Measurements from ENCODE around the gene GTF3C4. TPM values are rescaled to one million over a fixed set of nuclear protein-coding genes. Genes with fewer than 3 reads are reported as not detected.

GTF3C4 gene
- total and polyA plus RNA-seq, 2 of the 8 experiments (the other 6 are each of a cell fraction or from before 2014, with no cell fraction given) = 6.8 to 39.2 TPM

DNA sequence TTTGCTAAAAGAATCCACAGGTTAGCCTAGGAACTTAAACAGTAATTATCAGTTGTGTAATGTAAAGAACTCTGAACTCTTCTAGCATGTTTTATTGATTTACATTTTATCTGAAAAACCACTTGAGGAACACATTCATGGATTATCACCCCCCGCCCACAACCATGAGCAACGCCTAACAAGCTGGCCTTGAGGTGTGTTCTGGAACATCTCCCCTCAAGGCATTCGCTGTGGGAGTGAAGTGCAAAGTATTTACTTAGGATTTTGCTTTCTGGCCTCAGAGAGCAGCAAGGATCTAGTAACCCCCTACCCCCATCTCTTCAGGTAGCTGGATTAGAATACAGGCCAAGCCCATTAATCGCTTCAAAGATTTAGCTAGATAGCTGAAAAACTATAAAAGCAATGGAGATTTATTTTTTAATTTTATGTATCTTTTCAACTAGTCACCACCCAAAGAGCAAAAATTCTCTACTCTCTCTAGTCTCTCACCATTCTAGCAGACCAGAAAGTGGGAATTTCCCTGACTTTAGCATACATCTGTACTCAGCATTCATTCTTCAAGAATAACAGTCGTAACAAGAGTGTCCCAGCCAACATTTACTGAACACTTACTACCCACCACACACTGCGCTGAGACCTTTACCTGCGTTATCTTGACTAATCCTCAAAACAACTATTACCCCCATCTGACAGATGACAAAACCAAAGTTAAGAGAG is 37.7 kb upstream of the GTF3C4 start:
- DNase-seq (ENCODE audit: low read depth in 1 of 2, low spot score in 2 of 2) = no peak

More for the DNA sequence above, 37.7 kb upstream of the GTF3C4 start:
- H3K23ac ChIP-seq (ENCODE audit: insufficient read length) = no peak overlapping the region
- peaks cover 3% of the 10 kb centered on the region in 2 experiments for H4K20me1 ChIP-seq (replicated peaks in 1 of 2; ENCODE audit: control insufficient read depth in 1 of 2, insufficient read depth in 2 of 2, low read length in 2 of 2)
- no peaks in the 10 kb centered on the region; the same call in 1 of the 2 replicates for H3K79me1 ChIP-seq (ENCODE audit: low read depth, low read length)
- 86% methylated on average over 7 of the region's 7 CpGs; no CpG with 5 or more reads in 1 of the 2 experiments for WGBS, 2 experiments (ENCODE audit: extremely low coverage in 1 of 2, insufficient coverage in 1 of 2, insufficient read length in 1 of 2, insufficient replicate concordance in 2 of 2, low coverage in 1 of 2, low lambda C conversion rate in 2 of 2, missing lambda C conversion rate in 1 of 2)
- H3K79me2 ChIP-seq (ENCODE audit: control insufficient read depth in 1 of 2, insufficient read depth in 2 of 2, low read length in 2 of 2) = no peaks in the 10 kb centered on the region
- no peak overlapping the region for H3K14ac ChIP-seq (ENCODE audit: insufficient read length)
- H3K36me3 ChIP-seq (ENCODE audit: control insufficient read depth in 2 of 4, insufficient read depth in 4 of 4, low read length in 3 of 4) = peaks cover 3 to 21% (median 14%) of the 10 kb centered on the region in 4 experiments; a peak in 7 of 8 replicates
- no peak overlapping the region for H2BK120ac ChIP-seq (replicated peaks; ENCODE audit: low read depth, low read length)
- no peak overlapping the region for H4K91ac ChIP-seq (replicated peaks; ENCODE audit: insufficient read length, low read length)
- no peak overlapping the region for H2BK5ac ChIP-seq (ENCODE audit: low read depth, low read length)
- no peak overlapping the region for H3K9ac ChIP-seq (replicated peaks in 1 of 4; ENCODE audit: extremely low read depth in 1 of 4, low read depth in 3 of 4, low read length in 3 of 4)
- H2AFZ ChIP-seq (ENCODE audit: low read length) = no peak overlapping the region
- ChIA-PET CTCF (ENCODE audit: partially characterized antibody) (interaction anchor here (0.9 to 3.9 kb wide), 2 partner anchors 12 to 270 kb away, joined by 3 to 16 read pairs; no protein-coding TSS in a partner anchor), POLR2A (ENCODE audit: partially characterized antibody) (no interaction called here)
- H4K8ac ChIP-seq (ENCODE audit: extremely low read depth, insufficient read depth, low read length) = no peak overlapping the region
- H3K4me3 ChIP-seq (ENCODE audit: extremely low read depth in 1 of 4, insufficient read depth in 2 of 4, low read depth in 3 of 4, low read length in 4 of 4) = no peak overlapping the region
- H3K4me2 ChIP-seq (ENCODE audit: insufficient read depth in 1 of 2, low read depth in 2 of 2, low read length in 2 of 2) = no peak overlapping the region
- FAIRE-seq = no peak
- H3K4me1 ChIP-seq (replicated peaks in 1 of 4; ENCODE audit: control insufficient read depth in 3 of 4, insufficient read depth in 4 of 4, low read length in 3 of 4) = 0 out of 7 replicates have a peak, but pooled peaks cover 0 to 3% (median 0%) of the 10 kb centered on the region in 4 experiments
- H4K5ac ChIP-seq (ENCODE audit: insufficient read length, low read depth, low read length) = no peak overlapping the region
- no peak overlapping the region for H3K4ac ChIP-seq (replicated peaks; ENCODE audit: insufficient read length, low read depth, low read length)
- TF ChIP-seq SP4 (IDR thresholded peaks at IDR 0.05; ENCODE audit: low read length) (no peak), CBX5 (IDR thresholded peaks at IDR 0.05; ENCODE audit: low read depth, low read length) (no peak), TAF7 (optimal IDR thresholded peaks at IDR 0.05; ENCODE audit: borderline replicate concordance, low read depth, low read length) (no peak), MAFK (IDR thresholded peaks at IDR 0.05; ENCODE audit: low read depth, low read length) (no peak), SRF (IDR thresholded peaks at IDR 0.05; ENCODE audit: low read depth, low read length) (no peak), ASH2L (IDR thresholded peaks at IDR 0.05; ENCODE audit: low read length) (no peak), KDM4A (IDR thresholded peaks at IDR 0.05; ENCODE audit: low read depth, low read length, severe bottlenecking) (no peak), TCF12 (IDR thresholded peaks at IDR 0.05; ENCODE audit: low read depth, low read length) (no peak), TBP (IDR thresholded peaks at IDR 0.05; ENCODE audit: low read depth, low read length) (no peak), TEAD4 (IDR thresholded peaks at IDR 0.05; ENCODE audit: low read depth, low read length) (no peak)
- H3K23me2 ChIP-seq (ENCODE audit: low read depth, low read length) = no peaks in the 10 kb centered on the region
- H2BK15ac ChIP-seq (ENCODE audit: low read length) = no peak overlapping the region
- no peaks in the 10 kb centered on the region for H3K9me3 ChIP-seq (ENCODE audit: insufficient read depth in 2 of 2, low read depth in 1 of 2, low read length in 1 of 2)
- H2AK5ac ChIP-seq (ENCODE audit: low read depth, low read length) = no peak overlapping the region
- H3K56ac ChIP-seq (replicated peaks; ENCODE audit: insufficient read length, low read depth, low read length) = no peak overlapping the region
- H3K27me3 ChIP-seq (replicated peaks in 1 of 4; ENCODE audit: control insufficient read depth in 3 of 4, extremely low read depth in 1 of 4, insufficient read depth in 3 of 4, low read length in 3 of 4) = no peaks in the 10 kb centered on the region
- H2BK20ac ChIP-seq (ENCODE audit: low read length) = no peak overlapping the region
- no peak overlapping the region for H3K27ac ChIP-seq (ENCODE audit: low read depth, low read length)
- H2BK12ac ChIP-seq (ENCODE audit: low read depth, low read length) = no peak overlapping the region
- no peak overlapping the region for H3K18ac ChIP-seq (ENCODE audit: extremely low read depth, low read length)

All from H1 (cell line).